Neuronal stem cell (in vitro differentiated cells): ENCODE data around the gene HES7.

Experiments used
- DNase-seq: peaks from one replicate; pipeline ENCODE4 v3.0.0-alpha.2; 2013; ENCODE audit warnings: low spot score
- H2AFZ ChIP-seq: one replicate; pipeline ENCODE4 v1.6.1; 2013; ENCODE audit warnings: mild to moderate bottlenecking, low read length, inconsistent platforms
- H2AK5ac ChIP-seq: 2 replicates; pipeline ENCODE4 v1.6.1; 2013; ENCODE audit warnings: low read depth, mild to moderate bottlenecking, inconsistent platforms, low read length, moderate library complexity, mixed read lengths
- H2BK120ac ChIP-seq: 2 replicates; pipeline ENCODE4 v1.6.1; 2013; ENCODE audit warnings: low read depth, mild to moderate bottlenecking, inconsistent platforms, low read length, moderate library complexity, mixed read lengths
- H2BK12ac ChIP-seq: one replicate; pipeline ENCODE4 v1.6.1; 2013; ENCODE audit warnings: low read length, inconsistent platforms
- H2BK15ac ChIP-seq: 2 replicates; pipeline ENCODE4 v1.6.1; 2013; ENCODE audit warnings: mild to moderate bottlenecking, low read length, inconsistent platforms, mixed read lengths
- H2BK5ac ChIP-seq: one replicate; pipeline ENCODE4 v1.6.1; 2013; ENCODE audit warnings: inconsistent platforms, mild to moderate bottlenecking, low read length, moderate library complexity
- H3K14ac ChIP-seq: one replicate; pipeline ENCODE4 v1.6.1; 2013; ENCODE audit warnings: low read length, inconsistent platforms
- H3K18ac ChIP-seq: 2 replicates; pipeline ENCODE4 v1.6.1; 2013; ENCODE audit warnings: low read length, inconsistent platforms
- H3K23ac ChIP-seq: 2 replicates; pipeline ENCODE4 v1.6.1; 2013; ENCODE audit warnings: low read depth, mild to moderate bottlenecking, mixed read lengths, low read length, inconsistent platforms; ENCODE audit not compliant: poor library complexity
- H3K27ac ChIP-seq: replicated peaks from 3 replicates; pipeline ENCODE4 v1.5.1; 2013; ENCODE audit warnings: low read length, inconsistent platforms
- H3K27me3 ChIP-seq, 3 experiments: 2 replicates each; pipeline ENCODE4 v1.6.1; 2013; ENCODE audit warnings: low read length in 3 of 3, mild to moderate bottlenecking in 2 of 3, inconsistent platforms in 1 of 3, low read depth in 1 of 3, mixed read lengths in 1 of 3, moderate library complexity in 1 of 3; ENCODE audit not compliant: control insufficient read depth in 3 of 3, insufficient read depth in 3 of 3
- H3K36me3 ChIP-seq, 2 donors: replicated peaks in 1 of 2; 2 replicates each; pipeline ENCODE4 v1.6.1; 2013; ENCODE audit warnings: low read length in 2 of 2; ENCODE audit not compliant: control insufficient read depth in 2 of 2, insufficient read depth in 2 of 2
- H3K4ac ChIP-seq: 2 replicates; pipeline ENCODE4 v1.6.1; 2013; ENCODE audit warnings: inconsistent platforms, mild to moderate bottlenecking, low read length, moderate library complexity
- H3K4me1 ChIP-seq, 2 donors: 1 replicate in 1 of 2; 2 replicates in 1 of 2; pipeline ENCODE4 v1.6.1; 2013; ENCODE audit warnings: low read length in 2 of 2, low read depth in 1 of 2; ENCODE audit not compliant: control insufficient read depth in 2 of 2, insufficient read depth in 1 of 2
- H3K4me2 ChIP-seq: one replicate; pipeline ENCODE4 v1.6.1; 2013; ENCODE audit warnings: mild to moderate bottlenecking, low read length, inconsistent platforms; ENCODE audit not compliant: insufficient read depth, poor library complexity, severe bottlenecking
- H3K4me3 ChIP-seq, 2 donors: 2 replicates each; pipeline ENCODE4 v1.5.1; 2013; ENCODE audit warnings: low read length in 2 of 2, mild to moderate bottlenecking in 2 of 2, inconsistent platforms in 1 of 2, moderate library complexity in 1 of 2
- H3K79me1 ChIP-seq: one replicate; pipeline ENCODE4 v1.6.1; 2013; ENCODE audit warnings: low read depth, mild to moderate bottlenecking, inconsistent platforms, low read length, moderate library complexity
- H3K9ac ChIP-seq: one replicate; pipeline ENCODE4 v1.6.1; 2013; ENCODE audit warnings: mild to moderate bottlenecking, low read depth, low read length, inconsistent platforms; ENCODE audit not compliant: poor library complexity
- H3K9me3 ChIP-seq, 2 donors: replicated peaks in 1 of 2; 2 replicates each; pipeline versions ENCODE3 to v1.6.1; 2013; ENCODE audit warnings: low read length in 2 of 2, mild to moderate bottlenecking in 2 of 2, inconsistent platforms in 1 of 2, low read depth in 1 of 2, mixed read lengths in 1 of 2, moderate library complexity in 1 of 2; ENCODE audit not compliant: control insufficient read depth in 2 of 2, insufficient read depth in 1 of 2
- H4K8ac ChIP-seq: one replicate; pipeline ENCODE4 v1.6.1; 2013; ENCODE audit warnings: low read depth, mild to moderate bottlenecking, inconsistent platforms, low read length, moderate library complexity
- H4K91ac ChIP-seq: one replicate; pipeline ENCODE4 v1.6.1; 2013; ENCODE audit warnings: low read length, low read depth, mild to moderate bottlenecking, inconsistent platforms; ENCODE audit not compliant: poor library complexity
- WGBS, 2 donors: extraction: QIAGEN DNeasy Blood & Tissue Kit; methylation state at CpG; one replicate each; pipeline ENCODE4 v1.1.7; 2013; ENCODE audit warnings: missing lambda C conversion rate in 2 of 2, mixed read lengths in 1 of 2; ENCODE audit not compliant: insufficient read length in 2 of 2, insufficient replicate concordance in 1 of 2; ENCODE audit errors: extremely low coverage in 2 of 2; 5-methylcytosine and 5-hydroxymethylcytosine counted together

HES7 gene

DNA sequence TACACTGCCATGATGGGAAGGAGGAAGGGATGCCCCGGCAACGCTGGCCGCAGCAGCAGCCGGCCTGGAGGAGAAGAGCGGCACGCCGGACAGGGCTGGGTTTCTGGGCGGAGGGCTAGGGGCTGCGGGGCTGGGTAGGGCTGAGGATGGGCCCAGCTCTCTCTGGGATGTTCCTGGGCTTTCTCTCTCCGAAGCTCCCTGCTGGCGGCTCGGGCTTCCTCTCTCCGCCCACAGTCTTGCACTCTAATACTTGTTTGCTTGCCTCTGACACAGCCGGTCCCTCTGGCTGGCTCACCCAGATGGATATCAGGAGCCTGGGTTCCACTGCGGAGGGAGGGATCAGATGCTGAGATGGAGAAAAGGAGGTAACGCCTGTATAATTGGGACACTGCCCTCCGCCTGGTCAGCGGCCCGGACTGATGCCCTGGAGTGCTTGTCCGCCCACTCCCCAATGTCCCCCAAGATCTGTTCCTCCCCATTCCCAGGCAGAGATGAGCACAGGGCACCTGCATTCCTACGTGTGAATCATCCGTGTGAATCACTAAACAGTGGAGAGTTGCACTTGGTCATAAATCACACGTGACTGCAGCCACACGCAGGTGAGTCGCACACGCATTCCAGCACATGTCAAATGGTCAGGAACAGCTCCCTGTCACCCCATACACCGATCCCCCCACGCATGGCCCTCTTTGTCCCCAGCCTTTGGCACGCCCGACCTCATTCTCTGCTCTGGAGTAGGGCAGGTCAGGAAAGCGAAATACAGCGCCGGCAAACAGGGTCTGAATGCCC is 5.7 kb downstream of the HES7 start, which contains the start of gene ALOXE3:
TSS of gene ALOXE3 (minus strand) at position 535 of the 789 bp plus-strand sequence. CDS start at position 11, 524 bp downstream.
- H2BK120ac ChIP-seq, result no peak within 1 kb of the TSS
- H3K79me1 ChIP-seq, result no peaks in the 10 kb centered on the region
- H3K27me3 ChIP-seq, result peaks cover 3 to 51% (median 45%) of the 10 kb centered on the region in 3 experiments
- peak within 1 kb of the TSS; percentile 62 to 88 for H3K4me3 ChIP-seq
- no peak within 1 kb of the TSS for H2BK15ac ChIP-seq
- H3K23ac ChIP-seq, result peak within 1 kb of the TSS; percentile 89
- H3K4me1 ChIP-seq, result peaks cover 10 to 17% of the 10 kb centered on the region in 2 donors
- peak within 1 kb of the TSS; percentile 90 for H3K9ac ChIP-seq
- DNase-seq, result peak; percentile 40
- no peak within 1 kb of the TSS for H4K8ac ChIP-seq
- no peak within 1 kb of the TSS for H3K4ac ChIP-seq
- no peak within 1 kb of the TSS for H2AK5ac ChIP-seq
- no peaks in the 10 kb centered on the region for H3K9me3 ChIP-seq
- peak within 1 kb of the TSS; percentile 62 for H3K27ac ChIP-seq
- WGBS, 2 donors, result no CpG with 5 or more reads among the region's 33 CpGs
- no peak within 1 kb of the TSS for H2BK12ac ChIP-seq
- peak within 1 kb of the TSS; percentile 98 for H3K4me2 ChIP-seq
- H3K18ac ChIP-seq, result peak within 1 kb of the TSS; percentile 84
- peak within 1 kb of the TSS; percentile 16 for H2BK5ac ChIP-seq
- H2AFZ ChIP-seq, result peak within 1 kb of the TSS; percentile 91
- H3K14ac ChIP-seq, result peak within 1 kb of the TSS; percentile 72
- no peak within 1 kb of the TSS for H4K91ac ChIP-seq
- no peaks in the 10 kb centered on the region for H3K36me3 ChIP-seq

DNA sequence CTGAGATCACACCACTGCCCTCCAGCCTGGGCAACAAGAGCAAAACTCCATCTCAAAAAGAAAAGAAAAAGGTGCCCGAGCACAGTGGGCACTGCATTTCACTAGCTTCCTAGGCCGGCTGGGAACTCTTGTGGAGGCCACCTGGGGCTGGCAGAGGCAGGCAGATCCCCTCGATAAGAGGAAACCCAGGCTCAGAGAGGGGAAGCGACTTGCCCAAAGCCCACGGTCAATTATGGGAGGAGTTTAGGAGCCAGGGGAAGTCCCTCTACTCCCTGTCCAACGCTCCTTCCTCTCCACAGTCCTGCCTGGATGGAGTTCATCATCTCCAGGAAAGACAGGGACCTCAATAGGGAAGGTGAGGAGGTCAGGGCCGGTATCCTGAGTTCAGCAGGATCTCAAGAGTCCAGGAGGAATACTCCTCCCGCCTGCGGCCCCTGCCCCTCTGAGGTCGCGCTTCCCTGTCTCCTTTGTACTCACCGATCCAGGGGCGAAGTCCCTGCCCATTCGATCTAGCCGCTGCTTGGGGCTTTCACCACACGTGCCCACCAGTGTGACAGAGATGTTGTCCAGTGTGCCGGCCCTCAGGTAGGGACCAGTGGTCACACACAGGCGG is 6.4 kb downstream of the HES7 start:
- H3K14ac ChIP-seq, result peak overlapping the region; percentile 72
- peaks cover 10 to 12% of the 10 kb centered on the region in 2 donors for H3K4me1 ChIP-seq
- H2BK12ac ChIP-seq, result no peak overlapping the region
- no peak overlapping the region for H3K4ac ChIP-seq
- H4K91ac ChIP-seq, result no peak overlapping the region
- peaks cover 0 to 45% (median 44%) of the 10 kb centered on the region in 3 experiments for H3K27me3 ChIP-seq
- H3K79me1 ChIP-seq, result no peaks in the 10 kb centered on the region
- H3K9me3 ChIP-seq, result no peaks in the 10 kb centered on the region
- peak overlapping the region; percentile 16 for H2BK5ac ChIP-seq
- H2BK120ac ChIP-seq, result no peak overlapping the region
- peak overlapping the region; percentile 64 for H3K9ac ChIP-seq
- H4K8ac ChIP-seq, result no peak overlapping the region
- DNase-seq, result no peak
- peak overlapping the region; percentile 84 for H3K18ac ChIP-seq
- H3K23ac ChIP-seq, result peak overlapping the region; percentile 89
- H3K27ac ChIP-seq, result no peak overlapping the region
- WGBS, 2 donors, result no CpG with 5 or more reads among the region's 18 CpGs
- H2BK15ac ChIP-seq, result no peak overlapping the region
- peak overlapping the region; percentile 62 to 88 for H3K4me3 ChIP-seq
- H3K36me3 ChIP-seq, result no peaks in the 10 kb centered on the region
- peak overlapping the region; percentile 98 for H3K4me2 ChIP-seq
- H2AFZ ChIP-seq, result peak overlapping the region; percentile 91
- H2AK5ac ChIP-seq, result no peak overlapping the region

DNA sequence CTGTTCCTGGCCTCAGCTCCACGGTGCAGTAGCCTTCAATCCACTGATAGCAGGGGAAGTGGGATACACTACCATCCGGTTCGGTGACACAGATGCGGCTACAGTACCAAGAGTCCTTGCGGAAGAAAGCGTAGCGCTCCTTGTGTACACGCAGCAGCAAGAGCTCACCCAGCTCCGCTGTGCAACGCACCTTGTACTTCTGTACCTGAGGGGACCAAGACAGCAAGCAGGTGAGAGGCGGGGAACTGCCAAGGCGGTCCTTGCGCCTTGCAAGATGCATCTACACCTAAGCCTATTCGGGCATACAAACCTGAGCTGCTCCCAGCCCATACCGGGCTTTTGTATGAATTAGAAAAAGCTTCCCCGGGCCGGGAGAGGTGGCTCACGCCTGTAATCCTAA is 7.1 kb downstream of the HES7 start:
- WGBS, 2 donors, result no CpG with 5 or more reads among the region's 18 CpGs
- H3K27me3 ChIP-seq, result peaks cover 0 to 50% (median 45%) of the 10 kb centered on the region in 3 experiments

DNA sequence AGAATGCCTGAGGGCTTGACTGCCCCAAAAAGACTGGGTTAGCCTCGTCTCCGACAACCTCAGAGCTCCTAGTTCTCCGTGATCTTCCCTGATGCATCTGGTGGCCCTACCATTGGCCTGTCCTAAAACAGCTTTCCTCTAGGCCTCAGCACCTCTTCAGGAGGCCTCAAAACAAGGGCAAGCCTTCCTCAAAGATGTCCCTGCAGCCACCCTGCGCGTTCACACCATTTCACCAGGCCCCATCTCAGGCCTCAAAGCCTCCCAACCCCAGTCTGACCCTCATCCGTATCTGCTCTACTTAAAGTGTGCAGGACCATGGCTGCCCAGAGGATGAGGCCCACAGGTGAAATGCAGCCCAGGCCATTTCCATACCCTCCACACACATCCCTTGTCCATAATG is 13.0 kb downstream of the HES7 start:
- H2AK5ac ChIP-seq, result no peak overlapping the region
- no peak overlapping the region for H3K4ac ChIP-seq
- H2BK5ac ChIP-seq, result no peak overlapping the region
- H4K91ac ChIP-seq, result no peak overlapping the region
- H2BK120ac ChIP-seq, result no peak overlapping the region
- peaks cover 0 to 79% (median 53%) of the 10 kb centered on the region in 3 experiments for H3K27me3 ChIP-seq
- H2BK12ac ChIP-seq, result no peak overlapping the region
- H3K36me3 ChIP-seq, result no peaks in the 10 kb centered on the region
- no peaks in the 10 kb centered on the region for H3K79me1 ChIP-seq
- no peak overlapping the region for H3K4me3 ChIP-seq
- H3K14ac ChIP-seq, result no peak overlapping the region
- no peak overlapping the region for H3K18ac ChIP-seq
- no CpG with 5 or more reads among the region's 6 CpGs for WGBS, 2 donors
- peaks cover 0 to 6% of the 10 kb centered on the region in 2 donors for H3K4me1 ChIP-seq
- DNase-seq, result no peak
- no peak overlapping the region for H2BK15ac ChIP-seq
- H3K4me2 ChIP-seq, result no peak overlapping the region
- H3K9ac ChIP-seq, result peak overlapping the region; percentile 70
- no peak overlapping the region for H3K27ac ChIP-seq
- no peak overlapping the region for H4K8ac ChIP-seq
- no peak overlapping the region for H3K23ac ChIP-seq
- peaks cover 0 to 2% of the 10 kb centered on the region in 2 donors for H3K9me3 ChIP-seq
- H2AFZ ChIP-seq, result no peak overlapping the region

More for the DNA sequence above, 7.1 kb downstream of the HES7 start:
- no peak overlapping the region for H2BK120ac ChIP-seq
- no peak overlapping the region for H3K4me2 ChIP-seq
- H2BK12ac ChIP-seq, result no peak overlapping the region
- no peak overlapping the region for H3K14ac ChIP-seq
- no peak overlapping the region for H2BK15ac ChIP-seq
- DNase-seq, result no peak
- H2BK5ac ChIP-seq, result no peak overlapping the region
- H3K27ac ChIP-seq, result no peak overlapping the region
- H3K18ac ChIP-seq, result peak overlapping the region; percentile 24
- no peak overlapping the region for H3K9ac ChIP-seq
- H3K79me1 ChIP-seq, result no peaks in the 10 kb centered on the region
- no peak overlapping the region for H3K4ac ChIP-seq
- H2AK5ac ChIP-seq, result no peak overlapping the region
- no peak overlapping the region for H4K91ac ChIP-seq
- no peak overlapping the region for H3K4me3 ChIP-seq
- no peaks in the 10 kb centered on the region for H3K9me3 ChIP-seq
- no peak overlapping the region for H2AFZ ChIP-seq
- H3K36me3 ChIP-seq, result no peaks in the 10 kb centered on the region
- H3K23ac ChIP-seq, result peak overlapping the region; percentile 44
- no peak overlapping the region for H4K8ac ChIP-seq
- peaks cover 10 to 11% of the 10 kb centered on the region in 2 donors for H3K4me1 ChIP-seq
